B cell (primary cell): ENCODE results near the gene DAW1.

Experiments used
- EZH2 ChIP-seq: IDR thresholded peaks from 2 replicates; pipeline ENCODE4 v1.6.1; 2012; ENCODE audit warnings: borderline replicate concordance, low read depth, mild to moderate bottlenecking, moderate library complexity, low read length; ENCODE audit not compliant: insufficient read depth, poor library complexity, severe bottlenecking
- TF ChIP-seq, protein P1 (sequence below): fragments of 200-600 bp; IDR thresholded peaks from one replicate; pipeline ENCODE4 v1.8.0; 2022; ENCODE audit warnings: antibody characterized with exemption, mild to moderate bottlenecking

DNA sequence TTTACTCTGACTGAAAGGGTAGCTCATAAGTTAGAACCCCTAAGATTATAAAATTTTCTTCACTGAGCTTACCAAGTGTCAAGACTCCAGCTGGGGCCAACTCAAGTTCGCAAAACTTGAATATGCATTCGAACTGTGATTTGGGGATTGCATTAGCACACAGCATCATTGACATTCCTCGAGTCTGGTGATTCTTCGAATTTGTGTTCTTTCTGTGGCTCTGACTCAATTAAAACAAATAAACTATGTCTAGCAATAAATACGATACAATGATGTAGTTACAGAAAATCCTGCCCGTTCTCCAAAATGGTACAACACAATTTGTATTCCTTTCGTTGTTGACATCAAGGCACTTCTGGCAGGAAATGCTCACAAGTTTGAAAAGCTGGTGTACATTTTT lies 46.7 kb upstream of the DAW1 start:
- TF ChIP-seq, protein P1, sequence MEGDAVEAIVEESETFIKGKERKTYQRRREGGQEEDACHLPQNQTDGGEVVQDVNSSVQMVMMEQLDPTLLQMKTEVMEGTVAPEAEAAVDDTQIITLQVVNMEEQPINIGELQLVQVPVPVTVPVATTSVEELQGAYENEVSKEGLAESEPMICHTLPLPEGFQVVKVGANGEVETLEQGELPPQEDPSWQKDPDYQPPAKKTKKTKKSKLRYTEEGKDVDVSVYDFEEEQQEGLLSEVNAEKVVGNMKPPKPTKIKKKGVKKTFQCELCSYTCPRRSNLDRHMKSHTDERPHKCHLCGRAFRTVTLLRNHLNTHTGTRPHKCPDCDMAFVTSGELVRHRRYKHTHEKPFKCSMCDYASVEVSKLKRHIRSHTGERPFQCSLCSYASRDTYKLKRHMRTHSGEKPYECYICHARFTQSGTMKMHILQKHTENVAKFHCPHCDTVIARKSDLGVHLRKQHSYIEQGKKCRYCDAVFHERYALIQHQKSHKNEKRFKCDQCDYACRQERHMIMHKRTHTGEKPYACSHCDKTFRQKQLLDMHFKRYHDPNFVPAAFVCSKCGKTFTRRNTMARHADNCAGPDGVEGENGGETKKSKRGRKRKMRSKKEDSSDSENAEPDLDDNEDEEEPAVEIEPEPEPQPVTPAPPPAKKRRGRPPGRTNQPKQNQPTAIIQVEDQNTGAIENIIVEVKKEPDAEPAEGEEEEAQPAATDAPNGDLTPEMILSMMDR = no peak
- TF ChIP-seq EZH2 = no peak
